Mucosa of descending colon (tissue), 3 donors: ENCODE data around the gene SNAP47. TPM values are rescaled to one million over a fixed set of nuclear protein-coding genes. Genes with fewer than 3 reads are reported as not detected.

Source experiments
- ATAC-seq: fragments of 200-7000 bp; cut with Tn5 transposase; one replicate; pipeline ENCODE4 v1.9.1; 2020; ENCODE audit warnings: mild to moderate bottlenecking, moderate library complexity
- DNase-seq, 3 donors: peaks; one replicate each; pipeline ENCODE4 v3.0.0-alpha.2; 2020
- H3K36me3 ChIP-seq: fragments of 200-600 bp; one replicate; pipeline ENCODE4 v1.8.0; 2021; ENCODE audit warnings: low read depth, mild to moderate bottlenecking
- H3K4me1 ChIP-seq: fragments of 200-600 bp; one replicate; pipeline ENCODE4 v1.8.0; 2021; ENCODE audit warnings: low read depth, mild to moderate bottlenecking
- H3K4me3 ChIP-seq: fragments of 200-600 bp; one replicate; pipeline ENCODE4 v1.8.0; 2021; ENCODE audit warnings: mild to moderate bottlenecking
- H3K9me3 ChIP-seq: fragments of 200-600 bp; one replicate; pipeline ENCODE4 v1.8.0; 2021; ENCODE audit warnings: mild to moderate bottlenecking
- intact Hi-C, 2 donors: fragments of 100-400 bp; cut with DNase I in 1 of 2; cut with micrococcal nuclease in 1 of 2; formaldehyde crosslinking; loops; one replicate each; pipeline versions ENCODE4 v1.11.0 to v1.11.1; 2022; cut with DNase I, micrococcal nuclease
- total RNA-seq, 3 donors: library from RNA; stranded (reverse); fragmentation: NEBNext Ultra II Directional in 2 of 3; extraction: Animal tissue kit (Norgen Biotek cat#: 25700) in 2 of 3; gene quantifications; one replicate each; pipeline versions ENCODE4 v1.2.1 to v1.2.4, GENCODE V29; 2021 to 2023
- TF ChIP-seq, protein P1 (sequence below): fragments of 200-600 bp; IDR thresholded peaks from one replicate; pipeline ENCODE4 v1.8.0; 2022; ENCODE audit warnings: antibody characterized with exemption, mild to moderate bottlenecking
- donor health status: DM: no; HTN: no; CAD: no; lungs with moderate emphysema.
- donor health status: DM: no; HTN: no; CAD: no.
- donor health status: DM: no; HTN: yes; CAD: no.

SNAP47 gene
- total RNA-seq, 3 donors from 2014 or later: 16.4 to 31.9 (median 27.6) TPM

DNA sequence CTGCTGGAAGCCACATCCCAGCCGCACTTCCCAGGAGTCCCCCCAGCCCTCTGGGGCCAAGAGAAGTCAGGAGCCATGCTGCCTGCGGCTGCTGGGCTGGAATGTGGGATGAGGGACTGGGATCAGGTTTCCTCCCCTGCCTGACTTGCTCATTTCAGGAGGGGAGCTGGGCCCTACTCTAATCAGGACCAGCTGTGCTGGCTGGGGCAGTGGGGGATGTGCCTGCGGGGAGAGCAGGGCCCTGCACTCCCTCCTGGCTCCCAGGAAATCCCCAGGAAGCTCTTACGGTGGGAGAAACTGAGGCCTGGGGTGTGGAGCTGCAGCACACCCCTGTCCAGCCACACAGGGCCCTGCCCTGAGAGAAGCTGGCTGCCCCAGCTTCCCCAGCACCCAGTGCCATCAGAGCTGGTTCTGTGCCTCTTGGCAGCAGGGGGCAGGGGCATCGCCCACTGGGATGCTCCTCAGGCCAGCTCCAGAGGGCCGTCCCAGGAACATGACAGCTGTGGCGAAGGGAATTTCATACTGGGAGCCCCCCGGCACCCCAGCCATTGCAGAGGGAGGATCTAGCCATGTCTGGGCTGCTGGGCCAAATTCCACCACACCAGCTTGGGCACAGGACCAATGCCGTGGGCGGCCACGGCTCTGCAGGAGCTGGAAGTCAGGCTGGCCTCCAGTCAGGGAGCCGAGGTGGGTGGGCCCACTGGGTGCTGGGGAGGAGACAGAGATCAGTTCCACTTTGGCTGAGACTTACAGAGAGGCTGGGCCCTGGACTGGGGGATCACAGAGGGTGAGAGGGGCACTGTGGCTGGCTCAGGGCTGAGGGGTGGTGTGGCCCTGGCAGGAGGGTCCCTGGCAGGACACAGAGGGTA lies 58.9 kb downstream of the SNAP47 start:
- intact Hi-C loops: no loop called here
- peak; percentile 32 for ATAC-seq
- TF ChIP-seq, protein P1, sequence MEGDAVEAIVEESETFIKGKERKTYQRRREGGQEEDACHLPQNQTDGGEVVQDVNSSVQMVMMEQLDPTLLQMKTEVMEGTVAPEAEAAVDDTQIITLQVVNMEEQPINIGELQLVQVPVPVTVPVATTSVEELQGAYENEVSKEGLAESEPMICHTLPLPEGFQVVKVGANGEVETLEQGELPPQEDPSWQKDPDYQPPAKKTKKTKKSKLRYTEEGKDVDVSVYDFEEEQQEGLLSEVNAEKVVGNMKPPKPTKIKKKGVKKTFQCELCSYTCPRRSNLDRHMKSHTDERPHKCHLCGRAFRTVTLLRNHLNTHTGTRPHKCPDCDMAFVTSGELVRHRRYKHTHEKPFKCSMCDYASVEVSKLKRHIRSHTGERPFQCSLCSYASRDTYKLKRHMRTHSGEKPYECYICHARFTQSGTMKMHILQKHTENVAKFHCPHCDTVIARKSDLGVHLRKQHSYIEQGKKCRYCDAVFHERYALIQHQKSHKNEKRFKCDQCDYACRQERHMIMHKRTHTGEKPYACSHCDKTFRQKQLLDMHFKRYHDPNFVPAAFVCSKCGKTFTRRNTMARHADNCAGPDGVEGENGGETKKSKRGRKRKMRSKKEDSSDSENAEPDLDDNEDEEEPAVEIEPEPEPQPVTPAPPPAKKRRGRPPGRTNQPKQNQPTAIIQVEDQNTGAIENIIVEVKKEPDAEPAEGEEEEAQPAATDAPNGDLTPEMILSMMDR: no peak

DNA sequence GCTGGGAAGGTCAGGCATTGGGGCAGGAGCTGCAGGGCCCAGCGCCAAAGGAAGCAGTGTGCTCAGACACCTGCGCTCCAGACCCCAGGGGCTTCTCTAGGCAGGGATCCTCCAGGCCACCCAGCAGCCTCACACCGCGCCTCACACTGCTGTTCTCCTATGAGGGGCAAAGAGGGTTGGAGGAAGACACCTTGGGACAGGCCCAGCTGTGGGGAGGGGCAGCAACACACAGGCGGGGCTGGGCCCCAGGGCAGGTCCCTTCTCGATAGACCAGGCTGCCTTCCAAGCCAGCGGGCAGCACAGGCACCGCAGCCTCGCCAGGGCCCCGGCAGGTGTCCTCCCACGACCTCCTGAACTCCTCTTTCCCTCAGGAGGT lies 59.6 kb downstream of the SNAP47 start:
- no peak for ATAC-seq
- Histone ChIP-seq H3K4me3 (no peak overlapping the region), H3K36me3 (no peaks in the 10 kb centered on the region), H3K4me1 (no peaks in the 10 kb centered on the region), H3K9me3 (no peaks in the 10 kb centered on the region)
- no peak for DNase-seq
- intact Hi-C loops: no loop called here
- TF ChIP-seq, protein P1: no peak

More for the DNA sequence above, 58.9 kb downstream of the SNAP47 start:
- H3K4me3 ChIP-seq: no peak overlapping the region
- no peaks in the 10 kb centered on the region for H3K9me3 ChIP-seq
- peak in 1 of 3 donors; percentile 60 for DNase-seq
- H3K36me3 ChIP-seq: no peaks in the 10 kb centered on the region
- H3K4me1 ChIP-seq: peaks cover 3% of the 10 kb centered on the region

DNA sequence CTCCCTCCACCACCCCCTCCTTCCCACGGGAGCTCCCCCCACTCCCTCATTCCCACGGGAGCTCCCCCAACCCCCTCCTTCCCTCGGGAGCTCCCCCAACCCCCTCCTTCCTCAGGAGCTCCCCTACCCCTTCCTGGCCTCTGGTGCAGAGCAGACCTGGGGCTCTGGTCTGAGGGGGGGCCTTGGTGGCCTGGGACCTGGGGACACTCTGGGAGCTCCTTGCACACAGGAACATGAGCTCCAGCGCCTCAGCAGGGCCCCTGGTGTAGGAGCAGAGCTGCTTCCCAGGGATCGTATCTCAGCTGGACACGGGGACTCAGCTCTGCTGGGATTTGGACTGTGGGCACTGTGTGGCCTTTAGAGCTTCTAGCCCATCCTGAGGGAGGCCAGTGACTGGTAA lies 60.5 kb downstream of the SNAP47 start:
- Histone ChIP-seq H3K9me3 (no peaks in the 10 kb centered on the region), H3K4me3 (no peak overlapping the region), H3K36me3 (no peaks in the 10 kb centered on the region), H3K4me1 (no peaks in the 10 kb centered on the region)
- intact Hi-C loops: no loop called here
- ATAC-seq (no peak), DNase-seq (no peak)
- TF ChIP-seq, protein P1: no peak

DNA sequence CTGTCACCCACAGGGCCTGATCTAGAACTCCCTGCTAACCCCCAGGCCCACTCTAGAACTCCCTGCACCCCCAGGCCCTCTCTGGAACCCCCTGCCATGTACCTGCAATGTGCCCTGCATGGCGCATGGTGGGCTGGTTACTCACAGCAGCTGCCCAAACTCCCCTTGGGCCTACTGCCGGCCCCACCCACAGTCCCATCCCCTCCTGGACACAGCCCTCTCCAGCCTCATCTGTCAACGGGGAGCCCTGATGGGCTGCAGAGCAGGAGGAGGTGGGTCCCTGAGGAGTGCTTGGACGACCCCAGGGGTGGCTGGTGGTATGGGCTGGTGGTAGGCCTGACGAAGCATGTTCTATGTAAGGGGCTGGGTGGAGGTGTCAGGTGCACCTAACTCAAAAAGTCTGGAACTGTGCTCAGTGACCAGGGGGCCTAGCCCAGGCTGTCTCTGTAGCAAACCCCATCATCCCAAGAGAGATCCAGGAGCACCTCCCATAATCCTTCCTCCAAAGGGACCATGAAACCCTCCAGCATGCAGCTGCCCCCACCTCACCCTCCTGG lies 61.2 kb downstream of the SNAP47 start:
- Histone ChIP-seq H3K4me3 (no peak overlapping the region), H3K4me1 (no peaks in the 10 kb centered on the region), H3K36me3 (no peaks in the 10 kb centered on the region), H3K9me3 (no peaks in the 10 kb centered on the region)
- intact Hi-C loops: no loop called here
- DNase-seq: no peak
- no peak for ATAC-seq
- TF ChIP-seq, protein P1: no peak

DNA sequence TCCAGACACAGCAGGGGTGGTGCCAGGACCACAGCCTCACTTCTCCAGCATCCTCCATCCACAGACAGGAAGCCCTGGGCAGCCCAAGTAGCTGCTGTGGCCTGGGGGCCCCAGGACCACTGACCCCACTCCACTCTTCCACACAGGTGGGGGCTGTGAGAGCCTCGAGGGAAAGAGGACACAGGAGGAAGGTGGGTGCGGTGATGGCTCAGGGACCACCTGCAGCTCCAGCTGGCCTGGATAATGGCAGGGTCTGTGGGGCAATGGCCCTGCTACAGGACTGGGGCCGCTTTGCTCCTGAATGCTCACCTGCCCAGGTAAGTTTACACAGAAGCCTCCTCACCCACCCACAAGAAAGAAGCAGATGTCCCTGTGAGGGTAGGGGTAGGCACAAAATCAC lies 61.9 kb downstream of the SNAP47 start:
- Histone ChIP-seq H3K4me1 (no peaks in the 10 kb centered on the region), H3K36me3 (no peaks in the 10 kb centered on the region), H3K4me3 (no peak overlapping the region), H3K9me3 (no peaks in the 10 kb centered on the region)
- TF ChIP-seq, protein P1: no peak
- no peak for DNase-seq
- ATAC-seq: no peak
- intact Hi-C loops: no loop called here
